ENCODE data around the gene MANSC1.
A peak's percentile ranks its signal among the peaks of the same experiment; 100 is the strongest.
"Not testable (repeated sequence)": the region's sequence is repeated elsewhere in the genome, so short reads cannot be mapped to it uniquely, and the experiment has no call there.

Gene MANSC1

DNA sequence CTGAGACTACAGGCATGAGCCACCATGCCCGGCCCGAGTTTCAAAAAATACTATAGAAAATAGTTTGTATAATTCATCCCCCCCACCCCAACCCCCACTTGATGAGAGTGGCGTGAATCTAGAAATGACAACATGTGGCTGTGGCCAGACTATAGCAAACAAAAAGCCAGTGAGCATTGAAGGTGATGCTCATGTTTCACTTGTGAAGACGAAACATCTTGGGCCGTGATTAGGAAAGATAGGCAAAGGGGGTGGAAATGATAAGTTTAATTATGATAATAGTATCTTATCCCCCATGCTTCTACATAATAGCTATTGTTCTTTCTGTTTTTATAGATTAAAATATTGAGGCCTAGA, 15.4 kb upstream of the MANSC1 start:
- no peak for DNase-seq

GRCh38 chr12:12364787-12365445, 14.9 kb upstream of the MANSC1 start:
- no peak for DNase-seq

GRCh38 chr12:12358528-12358927, 8.5 kb upstream of the MANSC1 start:
- no peak for DNase-seq

DNA sequence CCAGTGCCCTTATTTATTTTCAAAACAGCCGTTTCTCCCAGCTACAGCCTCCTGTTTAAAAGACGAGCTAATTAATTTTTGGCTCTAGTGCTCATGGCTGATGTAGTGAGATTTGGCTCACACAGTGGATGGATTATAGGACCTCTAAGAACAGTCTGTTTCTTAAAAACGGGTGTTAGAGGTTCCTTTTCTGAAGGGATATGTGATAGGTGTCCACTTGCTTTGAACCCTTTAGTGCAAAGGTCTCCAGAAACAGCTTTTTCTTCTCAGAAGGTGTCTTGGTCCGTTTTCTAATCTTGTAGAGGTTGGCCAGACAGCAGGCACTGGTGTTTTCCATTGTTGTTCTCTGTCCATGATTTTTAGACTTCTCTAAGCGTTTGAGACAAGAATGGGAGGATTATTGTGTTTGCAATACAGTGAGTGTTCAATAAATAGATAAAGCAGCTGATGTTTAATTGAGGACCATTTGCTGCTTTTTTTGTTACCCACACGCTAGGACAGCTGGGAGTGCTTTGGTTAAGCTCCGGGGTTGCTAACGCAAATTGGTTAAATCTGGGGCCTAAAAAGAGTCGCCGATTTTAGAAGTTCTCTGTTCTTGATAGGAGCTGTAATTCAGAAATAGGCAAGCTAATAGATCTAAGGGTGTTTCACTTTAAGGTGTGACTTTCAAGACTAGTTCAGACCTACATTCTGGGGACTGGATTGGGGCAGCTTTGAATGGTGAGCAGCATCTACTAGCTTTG, 7.8 kb upstream of the MANSC1 start:
- DNase-seq, result peak; percentile 46

DNA sequence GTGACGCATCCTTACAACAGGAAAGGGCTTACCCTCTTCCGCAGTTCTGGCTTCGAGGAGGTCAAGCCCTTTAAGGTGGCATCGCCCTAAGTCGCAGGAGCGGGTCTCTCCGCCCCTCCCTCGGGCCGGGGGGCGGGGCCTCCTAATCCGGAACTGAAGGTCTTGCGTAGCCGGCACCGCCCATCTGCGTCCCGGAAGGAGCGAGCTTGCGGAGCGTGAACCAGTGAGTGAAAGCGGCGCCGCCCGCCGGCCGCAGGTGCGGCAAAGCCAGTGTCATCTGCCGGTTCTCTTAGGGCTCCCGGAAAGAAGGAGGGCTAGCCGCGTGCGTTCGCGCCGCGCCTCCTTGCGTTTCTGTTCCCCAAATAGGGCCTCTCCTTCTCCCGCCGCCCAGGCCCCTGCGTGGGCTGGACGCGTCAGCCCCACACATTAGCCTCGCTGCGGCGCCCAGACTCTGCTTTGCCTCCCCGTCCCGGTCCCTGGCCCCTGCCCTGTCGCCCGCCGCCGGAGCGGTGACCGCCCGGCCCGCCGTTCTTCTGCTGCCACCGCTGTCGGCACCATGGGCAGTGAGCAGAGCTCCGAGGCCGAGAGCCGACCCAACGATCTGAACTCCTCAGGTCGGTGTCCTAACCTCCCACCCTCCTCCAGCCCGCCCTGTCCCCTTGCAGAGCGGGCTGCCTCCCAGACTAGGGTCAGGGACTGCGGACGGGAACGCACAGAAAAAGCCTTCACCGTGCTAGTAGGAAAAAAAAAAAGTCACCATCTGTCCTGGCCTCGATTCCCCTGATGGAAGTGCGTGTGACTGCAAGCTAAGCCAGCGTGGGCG, 7.1 kb upstream of the MANSC1 start, which contains the start of gene BORCS5:
TSS of gene BORCS5 (plus strand) at position 183 of the 823 bp plus-strand sequence. CDS start at position 557, 374 bp downstream.
- peak; percentile 88 for DNase-seq

DNA sequence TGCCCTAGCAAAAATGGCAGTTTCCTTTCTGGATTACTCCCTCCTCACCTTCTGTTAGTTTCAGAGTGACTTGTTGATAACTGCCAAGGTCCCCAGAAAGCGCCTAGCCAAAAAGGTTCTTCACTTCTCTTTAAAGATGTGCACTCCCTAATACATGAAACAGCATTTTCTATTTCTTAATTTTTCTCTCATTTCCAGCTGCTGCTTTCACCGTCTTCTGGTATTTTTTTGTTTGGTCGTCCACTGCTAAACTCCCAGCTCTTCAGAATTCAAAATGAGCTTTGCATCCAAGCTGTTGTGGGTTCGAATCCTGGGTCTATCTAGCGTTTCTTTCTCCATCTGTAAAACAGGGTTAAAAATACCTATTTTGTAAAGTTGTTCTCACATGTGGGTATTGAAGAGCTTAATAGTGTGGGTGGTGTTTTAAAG, 6.4 kb upstream of the MANSC1 start:
- DNase-seq, result no peak

- no peak for DNase-seq
These were observed 3.8 kb upstream of the MANSC1 start for GRCh38 chr12:12353807-12354206.

DNA sequence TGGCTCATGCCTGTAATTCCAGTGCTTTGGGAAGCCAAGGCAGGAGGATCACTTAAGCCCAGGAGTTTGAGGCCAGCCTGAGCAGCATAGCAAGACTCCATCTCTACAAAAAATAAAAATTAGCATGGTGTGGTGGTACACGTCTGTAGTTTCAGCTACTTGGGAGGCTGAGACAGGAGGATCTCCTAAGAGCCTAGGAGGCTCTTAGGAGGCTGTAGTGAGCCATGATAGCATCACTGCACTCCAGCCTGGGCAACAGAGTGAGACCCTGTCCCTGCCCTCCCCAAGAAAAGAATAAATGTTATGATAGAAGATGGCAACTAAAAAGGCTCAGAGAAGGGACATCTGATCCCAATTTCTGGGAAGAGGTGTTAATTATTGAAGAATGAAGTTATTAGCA, 3.2 kb upstream of the MANSC1 start:
- no peak for DNase-seq

- not testable (repeated sequence) for DNase-seq
These were observed 1.6 kb upstream of the MANSC1 start for GRCh38 chr12:12351468-12352185.

DNA sequence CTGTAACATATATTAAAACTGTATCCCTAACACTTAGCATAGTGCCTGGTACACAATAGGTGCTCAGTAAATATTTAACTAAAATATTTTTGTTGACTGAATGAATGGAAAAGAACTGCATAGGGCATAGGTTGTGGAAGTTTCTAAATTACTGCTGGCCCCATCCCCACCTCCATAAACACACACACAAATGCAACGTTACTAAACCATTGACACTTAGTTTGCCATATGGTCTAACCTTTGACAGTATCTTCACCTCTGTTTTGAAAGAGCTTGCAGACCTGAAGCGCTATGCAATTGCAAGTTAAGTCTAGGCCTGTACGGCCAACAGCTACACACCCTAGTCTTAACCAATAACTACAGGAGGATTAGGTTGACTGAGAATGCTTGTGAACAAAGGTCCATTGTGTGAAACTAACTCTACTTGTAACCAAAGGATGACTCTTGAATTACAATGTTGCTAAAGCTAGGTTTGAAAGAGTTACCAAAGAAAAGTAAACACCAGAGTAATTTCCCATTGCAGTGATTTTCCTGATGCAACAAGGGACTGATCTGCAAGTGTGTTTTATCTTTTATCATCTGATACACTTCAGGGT, 924 bp upstream of the MANSC1 start:
- no peak for DNase-seq

DNA sequence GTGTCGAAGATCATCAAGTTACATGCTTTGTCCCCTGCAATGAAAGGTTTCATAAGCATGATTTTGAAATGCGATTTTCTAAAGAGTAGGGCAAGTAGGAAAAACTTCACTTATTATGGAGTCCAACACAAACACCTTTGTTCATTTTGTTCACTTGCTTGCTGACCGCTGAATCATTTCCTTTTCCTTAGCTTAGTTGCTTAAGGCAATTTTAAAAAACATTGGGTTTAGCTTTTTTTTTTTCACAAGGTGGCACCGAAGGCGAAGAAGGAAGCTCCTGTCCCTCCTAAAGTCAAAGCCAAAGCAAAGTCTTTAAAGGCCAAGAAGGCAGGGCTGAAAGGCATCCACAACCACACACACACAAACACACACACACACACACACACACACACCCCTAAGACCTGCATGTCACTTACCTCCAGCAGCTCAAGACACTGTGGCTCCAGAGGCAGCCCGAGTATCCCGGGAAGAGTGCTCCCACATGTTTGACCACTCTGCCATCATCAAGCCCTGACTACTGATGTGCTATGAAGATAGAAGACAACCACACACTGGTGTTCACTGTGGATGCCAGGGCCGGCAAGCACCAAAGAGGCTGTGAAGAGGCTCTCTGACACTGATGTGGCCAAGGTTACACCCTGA, 11.4 kb downstream of the MANSC1 start:
- no peak for DNase-seq

GRCh38 chr12:12336511-12336910, 13.5 kb downstream of the MANSC1 start:
- DNase-seq, result no peak

DNA sequence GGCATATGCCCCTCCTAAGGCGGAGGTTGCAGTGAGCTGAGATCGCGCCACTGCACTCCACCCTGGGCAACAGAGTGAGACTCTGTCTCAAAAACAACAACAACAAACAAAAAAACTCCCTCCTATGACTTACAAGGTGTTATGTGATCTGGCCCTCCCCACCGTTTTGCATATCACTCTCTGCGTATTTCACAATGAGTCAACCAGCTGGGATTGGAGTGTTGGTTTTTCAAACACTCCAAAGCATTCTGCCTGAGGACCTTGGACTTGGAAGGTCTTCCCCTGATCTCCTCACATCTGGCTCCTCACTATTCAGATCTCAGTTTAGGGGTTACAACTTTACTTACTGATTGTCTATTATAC, 14.0 kb downstream of the MANSC1 start:
- no peak for DNase-seq

- DNase-seq, result no peak
These were observed 15.5 kb downstream of the MANSC1 start for GRCh38 chr12:12334367-12335040.

DNA sequence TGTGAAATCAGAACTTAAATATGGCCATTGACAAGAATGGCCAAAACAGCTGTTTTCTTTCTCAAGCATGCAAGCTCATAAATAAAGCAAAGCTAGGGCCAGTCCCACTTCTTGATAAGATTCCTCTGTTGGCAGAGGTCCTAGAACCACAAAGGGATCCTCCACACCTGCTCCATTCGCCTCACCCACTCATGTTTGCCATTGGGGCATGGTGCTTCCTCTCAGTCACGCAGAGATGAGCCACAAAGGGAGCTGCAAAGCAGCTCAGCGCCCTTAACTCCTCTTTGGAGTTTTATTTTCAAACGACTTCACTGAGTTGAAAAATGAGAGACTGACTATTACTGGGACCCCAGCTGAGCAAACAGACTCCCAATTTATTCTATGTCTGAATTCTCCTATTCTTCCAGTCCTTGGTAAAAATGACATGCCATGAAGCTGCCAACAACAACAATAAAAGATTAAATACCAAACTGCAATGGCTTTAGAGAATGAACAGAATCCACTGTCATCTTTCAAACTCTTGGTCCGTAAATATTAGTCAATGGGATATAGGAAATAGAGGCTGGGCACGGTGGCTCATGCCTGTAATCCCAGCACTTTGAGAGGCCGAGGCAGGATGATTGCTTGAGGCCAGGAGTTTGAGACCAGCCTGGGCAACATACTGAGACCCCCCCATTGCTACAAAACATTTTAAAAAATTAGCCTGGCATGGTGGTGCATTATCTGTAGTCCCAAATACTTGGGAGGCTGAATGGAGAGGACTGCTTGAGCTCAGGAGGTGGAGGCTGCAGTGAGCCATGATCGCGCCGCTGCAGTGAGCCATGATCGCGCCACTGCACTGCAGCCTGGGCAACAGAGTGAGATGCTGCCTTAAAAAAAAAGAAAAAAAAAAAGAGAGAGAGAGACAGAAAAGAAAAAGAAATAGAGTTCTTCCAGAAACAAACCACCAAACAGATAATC, 16.4 kb downstream of the MANSC1 start:
- no peak for DNase-seq

DNA sequence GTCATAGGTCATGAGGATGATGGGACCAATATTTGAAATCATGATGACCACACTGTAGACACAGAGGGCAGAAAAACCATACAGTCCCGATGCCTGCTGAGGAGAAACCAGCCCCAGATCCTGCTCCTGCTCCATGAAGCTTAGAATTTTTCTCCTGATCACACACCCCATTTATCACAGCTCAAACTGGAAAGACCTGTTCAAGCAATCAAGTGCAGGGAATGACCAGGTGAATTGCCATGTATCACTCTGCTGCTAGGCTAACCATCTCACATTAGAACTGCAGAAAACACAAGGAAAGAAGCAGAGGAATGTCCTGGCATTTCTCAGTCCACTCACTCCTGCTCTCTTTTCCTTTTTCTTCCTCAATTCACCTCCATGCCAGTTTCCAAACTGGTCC, 18.1 kb downstream of the MANSC1 start:
- no peak for DNase-seq

DNA sequence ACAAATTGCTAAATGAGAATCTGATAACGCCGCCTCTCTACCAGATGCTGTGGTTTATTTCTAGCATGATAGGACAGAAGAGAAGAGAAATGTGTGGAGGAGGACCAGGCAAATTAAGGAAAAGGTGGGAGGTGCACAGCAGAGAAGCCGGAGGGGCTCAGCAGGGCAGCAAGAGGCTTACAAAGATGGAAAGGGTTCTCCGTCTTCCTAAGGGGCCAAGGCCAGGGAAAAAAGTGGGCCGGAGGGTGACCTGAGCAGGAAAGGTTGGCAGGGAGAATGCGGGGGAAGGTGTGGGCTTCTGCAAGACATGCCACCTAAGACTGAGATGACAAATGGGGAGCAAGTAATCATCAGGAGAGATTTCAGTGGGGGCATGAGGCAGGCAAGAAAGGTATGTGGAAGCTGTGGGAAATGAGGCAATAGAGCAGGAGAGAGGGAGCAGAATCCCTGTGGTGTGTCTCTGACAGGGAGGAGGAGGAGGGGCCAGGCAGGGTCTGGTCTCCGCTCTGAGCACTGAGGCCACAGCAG, 18.7 kb downstream of the MANSC1 start:
- DNase-seq, result no peak

- DNase-seq, result no peak
These were observed 22.2 kb downstream of the MANSC1 start for GRCh38 chr12:12327802-12328201.

GRCh38 chr12:12326262-12326661, 23.8 kb downstream of the MANSC1 start:
- no peak for DNase-seq

GRCh38 chr12:12323591-12323990, 26.5 kb downstream of the MANSC1 start:
- no peak for DNase-seq
